Measurements from ENCODE around the gene MDFIC. TPM values are rescaled to one million over a fixed set of nuclear protein-coding genes. Genes with fewer than 3 reads are reported as not detected.

MDFIC gene
- total RNA-seq, 3 donors from 2014 or later (not counting 1 experiment from before 2014, with no cell fraction given): 19.1 to 24.0 (median 21.8) TPM

DNA sequence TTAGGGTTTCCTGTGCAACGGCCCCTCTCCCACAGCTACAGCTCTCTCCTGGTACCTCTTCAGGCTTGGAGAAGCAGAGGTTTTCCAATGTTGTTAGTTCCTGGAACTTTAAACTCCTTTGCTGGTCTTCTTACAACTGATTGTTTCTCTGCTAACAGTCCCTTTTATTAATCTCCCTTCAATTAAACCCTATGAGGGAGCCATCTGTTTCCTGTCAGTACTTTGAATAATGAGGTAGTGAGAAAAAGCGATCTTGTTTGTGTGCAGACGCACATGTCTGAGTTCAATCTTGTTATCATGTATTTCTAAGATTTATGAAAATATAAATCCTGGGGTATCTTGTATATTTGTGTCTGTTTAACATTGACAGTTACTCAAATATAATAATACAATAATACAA is 102.4 kb downstream of the MDFIC start:
- Mint-ChIP-seq H3K4me1 (peaks cover 16 to 31% of the 10 kb centered on the region in 2 donors), H3K27ac (no peak overlapping the region), H3K36me3 (no peaks in the 10 kb centered on the region), H3K9me3 (no peaks in the 10 kb centered on the region), H3K4me3 (no peak overlapping the region), H3K27me3 (ENCODE audit: low read depth in 2 of 2) (peaks cover 2 to 10% of the 10 kb centered on the region in 2 donors)
- intact Hi-C loops (cut with micrococcal nuclease): no loop called here
- ATAC-seq (no peak), DNase-seq (no peak)
- WGBS (ENCODE audit: insufficient coverage): 13% methylated on average over 1 of the region's 3 CpGs
- Histone ChIP-seq H3K27me3 (ENCODE audit: control insufficient read depth, insufficient read depth, low read length) (no peaks in the 10 kb centered on the region), H3K9me3 (ENCODE audit: control insufficient read depth, insufficient read depth, low read length) (no peaks in the 10 kb centered on the region), H3K4me1 (ENCODE audit: control insufficient read depth, insufficient read depth, low read length) (peaks cover 4% of the 10 kb centered on the region), H3K27ac (ENCODE audit: low read length) (no peak overlapping the region), H3K4me3 (ENCODE audit: low read length) (no peak overlapping the region), H3K36me3 (ENCODE audit: control insufficient read depth, insufficient read depth, low read length) (no peaks in the 10 kb centered on the region)
- TF ChIP-seq, protein P1, sequence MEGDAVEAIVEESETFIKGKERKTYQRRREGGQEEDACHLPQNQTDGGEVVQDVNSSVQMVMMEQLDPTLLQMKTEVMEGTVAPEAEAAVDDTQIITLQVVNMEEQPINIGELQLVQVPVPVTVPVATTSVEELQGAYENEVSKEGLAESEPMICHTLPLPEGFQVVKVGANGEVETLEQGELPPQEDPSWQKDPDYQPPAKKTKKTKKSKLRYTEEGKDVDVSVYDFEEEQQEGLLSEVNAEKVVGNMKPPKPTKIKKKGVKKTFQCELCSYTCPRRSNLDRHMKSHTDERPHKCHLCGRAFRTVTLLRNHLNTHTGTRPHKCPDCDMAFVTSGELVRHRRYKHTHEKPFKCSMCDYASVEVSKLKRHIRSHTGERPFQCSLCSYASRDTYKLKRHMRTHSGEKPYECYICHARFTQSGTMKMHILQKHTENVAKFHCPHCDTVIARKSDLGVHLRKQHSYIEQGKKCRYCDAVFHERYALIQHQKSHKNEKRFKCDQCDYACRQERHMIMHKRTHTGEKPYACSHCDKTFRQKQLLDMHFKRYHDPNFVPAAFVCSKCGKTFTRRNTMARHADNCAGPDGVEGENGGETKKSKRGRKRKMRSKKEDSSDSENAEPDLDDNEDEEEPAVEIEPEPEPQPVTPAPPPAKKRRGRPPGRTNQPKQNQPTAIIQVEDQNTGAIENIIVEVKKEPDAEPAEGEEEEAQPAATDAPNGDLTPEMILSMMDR (IDR thresholded peaks at IDR 0.05): no peak

DNA sequence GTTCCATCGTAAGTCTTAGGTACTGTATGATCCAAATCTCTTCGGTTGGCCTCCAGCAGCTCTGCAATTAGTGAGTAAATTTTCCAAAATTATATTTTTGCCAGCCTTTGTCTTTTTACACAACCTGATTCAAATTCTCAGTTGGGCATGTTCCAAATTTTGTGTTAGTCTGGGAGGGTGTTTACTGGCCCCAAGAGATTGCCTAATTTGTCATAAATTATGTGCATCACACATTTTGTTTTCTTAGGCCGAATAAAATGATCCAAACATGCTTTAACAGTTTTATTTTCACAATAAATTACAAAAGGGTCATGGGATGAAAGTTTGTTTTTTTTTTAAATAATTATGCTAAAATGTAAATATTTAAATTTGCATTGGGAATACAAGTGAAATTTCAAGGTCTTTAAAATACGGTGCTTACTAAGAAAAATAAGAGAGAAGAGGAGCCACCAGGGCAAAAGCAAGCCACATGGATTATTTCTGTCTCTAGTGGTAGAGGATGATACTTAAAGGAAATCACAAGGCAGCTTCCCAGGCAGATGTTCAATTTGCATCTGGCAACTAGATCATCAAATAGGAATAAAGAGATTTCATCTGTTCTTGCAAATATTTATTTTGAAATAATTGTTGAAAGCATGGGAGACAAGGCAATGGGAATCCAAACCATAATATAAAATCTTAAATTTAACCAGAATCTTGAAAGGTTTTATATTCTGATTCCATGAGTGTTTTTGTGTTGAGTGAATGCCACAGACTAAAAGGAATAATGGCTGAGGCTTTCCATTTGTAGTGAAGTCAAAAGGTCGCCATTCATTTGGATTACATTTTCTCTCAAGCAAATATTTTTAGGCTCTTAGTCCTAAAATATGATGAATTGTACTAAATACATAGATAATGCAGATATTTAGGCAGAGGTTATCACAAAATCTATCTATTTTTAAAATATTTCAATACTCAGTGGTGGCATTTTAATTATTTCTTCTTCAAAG is 111.1 kb downstream of the MDFIC start:
- Histone ChIP-seq H3K9me3 (ENCODE audit: control insufficient read depth, insufficient read depth, low read length) (no peaks in the 10 kb centered on the region), H3K27ac (ENCODE audit: low read length) (no peak overlapping the region), H3K4me3 (ENCODE audit: low read length) (no peak overlapping the region), H3K27me3 (ENCODE audit: control insufficient read depth, insufficient read depth, low read length) (no peaks in the 10 kb centered on the region), H3K36me3 (ENCODE audit: control insufficient read depth, insufficient read depth, low read length) (no peaks in the 10 kb centered on the region), H3K4me1 (ENCODE audit: control insufficient read depth, insufficient read depth, low read length) (no peaks in the 10 kb centered on the region)
- no peak overlapping the region for H3K27ac Mint-ChIP-seq
- no peak for DNase-seq
- TF ChIP-seq, protein P1 (IDR thresholded peaks at IDR 0.05): no peak
- 79% methylated on average over 3 of the region's 5 CpGs for WGBS (ENCODE audit: insufficient coverage)
- no peak overlapping the region for H3K4me3 Mint-ChIP-seq
- ATAC-seq: no peak
- no peaks in the 10 kb centered on the region for H3K9me3 Mint-ChIP-seq
- intact Hi-C loops (cut with micrococcal nuclease): no loop called here
- H3K27me3 Mint-ChIP-seq (ENCODE audit: low read depth in 2 of 2): no peaks in the 10 kb centered on the region
- peaks cover 8 to 10% of the 10 kb centered on the region in 2 donors for H3K4me1 Mint-ChIP-seq
- no peaks in the 10 kb centered on the region for H3K36me3 Mint-ChIP-seq

DNA sequence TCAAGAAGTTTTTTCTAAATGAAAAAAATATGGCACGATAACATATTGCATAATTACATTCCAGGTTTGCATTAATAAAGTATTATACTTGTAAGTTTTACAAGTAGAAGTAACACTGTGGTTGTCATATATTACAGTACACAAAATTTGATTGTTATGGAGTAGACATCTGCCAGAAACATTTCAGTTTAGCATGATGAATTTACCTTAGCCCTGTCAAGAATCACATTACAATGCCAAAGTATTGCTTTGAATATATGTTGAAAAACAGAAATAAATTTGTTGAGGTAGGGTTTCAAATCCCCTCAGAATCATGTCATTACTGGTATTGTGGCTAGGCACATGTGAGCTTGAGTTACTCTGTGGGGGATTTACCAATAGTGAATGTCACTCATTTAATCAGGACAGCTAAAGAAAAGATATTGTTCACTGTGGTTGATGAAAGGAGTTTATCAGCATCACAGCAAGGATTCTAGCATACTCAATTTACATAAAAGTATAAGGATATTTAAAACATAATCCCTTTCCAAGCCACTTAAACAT is 112.1 kb downstream of the MDFIC start:
- Mint-ChIP-seq H3K4me1 (peaks cover 8 to 10% of the 10 kb centered on the region in 2 donors), H3K4me3 (no peak overlapping the region), H3K27ac (no peak overlapping the region), H3K36me3 (no peaks in the 10 kb centered on the region), H3K27me3 (ENCODE audit: low read depth in 2 of 2) (no peaks in the 10 kb centered on the region), H3K9me3 (no peaks in the 10 kb centered on the region)
- Histone ChIP-seq H3K27ac (ENCODE audit: low read length) (no peak overlapping the region), H3K4me3 (ENCODE audit: low read length) (no peak overlapping the region), H3K36me3 (ENCODE audit: control insufficient read depth, insufficient read depth, low read length) (no peaks in the 10 kb centered on the region), H3K9me3 (ENCODE audit: control insufficient read depth, insufficient read depth, low read length) (no peaks in the 10 kb centered on the region), H3K4me1 (ENCODE audit: control insufficient read depth, insufficient read depth, low read length) (no peaks in the 10 kb centered on the region), H3K27me3 (ENCODE audit: control insufficient read depth, insufficient read depth, low read length) (no peaks in the 10 kb centered on the region)
- no CpG with 5 or more reads among the region's 1 CpG for WGBS (ENCODE audit: insufficient coverage)
- TF ChIP-seq, protein P1 (IDR thresholded peaks at IDR 0.05): no peak
- DNase-seq: no peak
- no peak for ATAC-seq
- intact Hi-C loops (cut with micrococcal nuclease): no loop called here

Data from natural killer cell (primary cell).